ENCODE data around the gene AARS2. TPM values are rescaled to one million over a fixed set of nuclear protein-coding genes. Genes with fewer than 3 reads are reported as not detected.

AARS2 gene
- total RNA-seq, 1 experiment from 2014 or later: 28.9 TPM

- DNase-seq (ENCODE audit: low spot score): no peak
- ChIA-PET POLR2A (no interaction called here), CTCF (no interaction called here)
- H3K27ac Mint-ChIP-seq: no peak overlapping the region
- H3K27me3 Mint-ChIP-seq (ENCODE audit: low read depth): peaks cover 12% of the 10 kb centered on the region
- peaks cover 1% of the 10 kb centered on the region for H3K4me1 Mint-ChIP-seq
- no peak for ATAC-seq
- peaks cover 6% of the 10 kb centered on the region; the same call in 1 of the 2 replicates for H3K9me3 Mint-ChIP-seq
- H3K4me3 Mint-ChIP-seq: no peak overlapping the region
- TF ChIP-seq FOXK1 (CRISPR knock-in tag; IDR thresholded peaks at IDR 0.05) (no peak), PRDM15 (CRISPR knock-in tag; IDR thresholded peaks at IDR 0.05) (peak; percentile 59; the same call in 1 of the 2 replicates)
- H3K36me3 Mint-ChIP-seq: no peaks in the 10 kb centered on the region
Observed at GRCh38 chr6:44355640-44356039, 42.5 kb upstream of the AARS2 start.

GRCh38 chr6:44353336-44353735, 40.2 kb upstream of the AARS2 start:
- Mint-ChIP-seq H3K36me3 (no peaks in the 10 kb centered on the region), H3K27ac (no peak overlapping the region), H3K27me3 (ENCODE audit: low read depth) (peaks cover 12% of the 10 kb centered on the region), H3K9me3 (peaks cover 6% of the 10 kb centered on the region; the same call in 1 of the 2 replicates), H3K4me1 (peaks cover 12% of the 10 kb centered on the region), H3K4me3 (no peak overlapping the region)
- POLR2A ChIA-PET: no interaction called here
- ATAC-seq (no peak), DNase-seq (ENCODE audit: low spot score) (no peak)
- TF ChIP-seq ZBTB21 (CRISPR knock-in tag; IDR thresholded peaks at IDR 0.05; ENCODE audit: borderline replicate concordance) (no peak), SP1 (CRISPR knock-in tag; conservative IDR thresholded peaks at IDR 0.05) (no peak), CREB1 (CRISPR knock-in tag; IDR thresholded peaks at IDR 0.05) (no peak), PRDM15 (CRISPR knock-in tag; IDR thresholded peaks at IDR 0.05) (no peak)
- CTCF ChIA-PET: interaction anchor here (0.9 kb wide), 1 partner anchor 85 kb away, joined by 4 read pairs; no protein-coding TSS in a partner anchor

GRCh38 chr6:44352259-44352658, 39.1 kb upstream of the AARS2 start:
- DNase-seq (ENCODE audit: low spot score): no peak
- H3K4me3 Mint-ChIP-seq: no peak overlapping the region
- H3K27me3 Mint-ChIP-seq (ENCODE audit: low read depth): peaks cover 8% of the 10 kb centered on the region
- POLR2A ChIA-PET: no interaction called here
- CTCF ChIA-PET: interaction anchor here (0.9 kb wide), 1 partner anchor 84 kb away, joined by 4 read pairs; no protein-coding TSS in a partner anchor
- peaks cover 6% of the 10 kb centered on the region; the same call in 1 of the 2 replicates for H3K9me3 Mint-ChIP-seq
- no peak overlapping the region for H3K27ac Mint-ChIP-seq
- H3K36me3 Mint-ChIP-seq: no peaks in the 10 kb centered on the region
- peaks cover 12% of the 10 kb centered on the region for H3K4me1 Mint-ChIP-seq
- no peak for ATAC-seq
- TF ChIP-seq KAT7 (CRISPR knock-in tag; IDR thresholded peaks at IDR 0.05; ENCODE audit: borderline replicate concordance) (no peak), FOXP4 (CRISPR knock-in tag; IDR thresholded peaks at IDR 0.05) (no peak), ATF6 (CRISPR knock-in tag; IDR thresholded peaks at IDR 0.05) (no peak), AR (CRISPR knock-in tag; IDR thresholded peaks at IDR 0.05) (no peak), HMGA2 (CRISPR knock-in tag; IDR thresholded peaks at IDR 0.05) (no peak), MLX (CRISPR knock-in tag; IDR thresholded peaks at IDR 0.05) (no peak), FOXK1 (CRISPR knock-in tag; IDR thresholded peaks at IDR 0.05) (no peak), PREB (CRISPR knock-in tag; IDR thresholded peaks at IDR 0.05; ENCODE audit: borderline replicate concordance) (no peak), RORB (CRISPR knock-in tag; IDR thresholded peaks at IDR 0.05) (no peak), ZNF396 (CRISPR knock-in tag; IDR thresholded peaks at IDR 0.05; ENCODE audit: borderline replicate concordance) (no peak), JAZF1 (CRISPR knock-in tag; IDR thresholded peaks at IDR 0.05) (no peak)
